Lung (tissue), 12 donors: ENCODE data around the gene TSSC4. TPM values are rescaled to one million over a fixed set of nuclear protein-coding genes. Genes with fewer than 3 reads are reported as not detected.

Source experiments
- ATAC-seq: fragments of 200-7000 bp; cut with Tn5 transposase; one replicate; pipeline ENCODE4 v1.9.1; 2020; ENCODE audit warnings: moderate number of reproducible peaks; ENCODE audit not compliant: insufficient read depth, low FRiP score
- DNase-seq, 3 donors: peaks; one replicate each; pipeline ENCODE4 v3.0.0-alpha.2; 2013 to 2017
- H3K27ac ChIP-seq, 2 donors: one replicate each; pipeline ENCODE4 v1.5.1; 2013; ENCODE audit warnings: mild to moderate bottlenecking in 2 of 2, moderate library complexity in 2 of 2, control low read depth in 1 of 2, inconsistent platforms in 1 of 2, low read depth in 1 of 2, low read length in 1 of 2
- H3K27me3 ChIP-seq, 3 donors: one replicate each; pipeline ENCODE4 v1.5.1; 2013; ENCODE audit warnings: low read length in 2 of 3; ENCODE audit not compliant: control insufficient read depth in 3 of 3, insufficient read depth in 3 of 3
- H3K36me3 ChIP-seq, 4 donors: one replicate each; pipeline ENCODE4 v1.5.1; 2013; ENCODE audit warnings: low read length in 4 of 4, mild to moderate bottlenecking in 1 of 4, moderate library complexity in 1 of 4; ENCODE audit not compliant: control insufficient read depth in 4 of 4, insufficient read depth in 4 of 4
- H3K4me1 ChIP-seq, 5 donors: one replicate each; pipeline ENCODE4 v1.5.1; 2013; ENCODE audit warnings: low read length in 5 of 5, mild to moderate bottlenecking in 2 of 5, moderate library complexity in 1 of 5; ENCODE audit not compliant: control insufficient read depth in 5 of 5, insufficient read depth in 5 of 5
- H3K4me3 ChIP-seq: one replicate; pipeline ENCODE4 v1.5.1; 2013; ENCODE audit warnings: mild to moderate bottlenecking, control low read depth, moderate library complexity
- H3K9ac ChIP-seq, 2 donors: one replicate each; pipeline ENCODE4 v1.5.1; 2013; ENCODE audit warnings: low read length in 2 of 2, control low read depth in 1 of 2; ENCODE audit not compliant: insufficient read depth in 1 of 2
- H3K9me3 ChIP-seq, 4 donors: one replicate each; pipeline ENCODE4 v1.5.1; 2013; ENCODE audit warnings: low read length in 3 of 4, mild to moderate bottlenecking in 1 of 4, moderate library complexity in 1 of 4; ENCODE audit not compliant: control insufficient read depth in 4 of 4, insufficient read depth in 3 of 4
- CTCF ChIP-seq: IDR thresholded peaks from 2 replicates; pipeline ENCODE4 v1.5.1; 2012; ENCODE audit warnings: mild to moderate bottlenecking; ENCODE audit errors: control extremely low read depth, extremely low read depth
- WGBS, 2 donors: extraction: QIAGEN DNeasy Blood & Tissue Kit; methylation state at CpG; one replicate each; pipeline ENCODE4 v1.1.7; 2013; 5-methylcytosine and 5-hydroxymethylcytosine counted together
- polyA plus RNA-seq, 2 donors: library from polyadenylated mRNA; stranded (reverse); fragments of 200-250 nt; gene quantifications; one replicate each; pipeline ENCODE4 v1.2.1, GENCODE V29; 2013
- total RNA-seq, 2 donors: library from RNA; depleted of rRNA in 1 of 2; stranded (reverse); fragments of >200 nt in 1 of 2; gene quantifications; one replicate each; pipeline ENCODE4 v1.2.1, GENCODE V29; 2014 to 2021
- donor health status: control.
- donor health status: control.
- donor health status: Bipolar disorder and iron deficiency.
- donor health status: healthy.
- donor health status: DM: yes; HTN: yes; CAD: no.

TSSC4 gene
- total and polyA plus RNA-seq, 4 donors, result 25.1 to 56.5 (median 49.8) TPM

- DNase-seq, result no peak
Measured at GRCh38 chr11:2381494-2382128, 18.9 kb upstream of the TSSC4 start.

GRCh38 chr11:2382129-2382517 lies 18.4 kb upstream of the TSSC4 start:
- Histone ChIP-seq H3K27ac (peak overlapping the region; percentile 86 to 87), H3K4me3 (no peak overlapping the region), H3K27me3 (no peaks in the 10 kb centered on the region), H3K9ac (peak overlapping the region in 1 of 2 donors; percentile 23), H3K36me3 (peaks cover 0 to 11% (median 9%) of the 10 kb centered on the region in 4 donors), H3K9me3 (no peaks in the 10 kb centered on the region), H3K4me1 (peaks cover 21 to 67% (median 47%) of the 10 kb centered on the region in 5 donors)
- no peak for DNase-seq
- WGBS, 2 donors, result 48 to 62% methylated on average over 11 of the region's 11 CpGs
- ATAC-seq, result no peak
- no peak for TF ChIP-seq CTCF

More at GRCh38 chr11:2381494-2382128, 18.9 kb upstream of the TSSC4 start:
- ATAC-seq, result no peak
- peaks cover 0 to 11% (median 9%) of the 10 kb centered on the region in 4 donors for H3K36me3 ChIP-seq
- TF ChIP-seq CTCF, result no peak
- H3K4me3 ChIP-seq, result no peak overlapping the region
- H3K27ac ChIP-seq, result peak overlapping the region; percentile 86 to 87
- 77 to 86% methylated on average over 11 of the region's 11 CpGs for WGBS, 2 donors
- peaks cover 20 to 66% (median 42%) of the 10 kb centered on the region in 5 donors for H3K4me1 ChIP-seq
- H3K27me3 ChIP-seq, result no peaks in the 10 kb centered on the region
- H3K9me3 ChIP-seq, result no peaks in the 10 kb centered on the region
- no peak overlapping the region for H3K9ac ChIP-seq

- Histone ChIP-seq H3K36me3 (peaks cover 0 to 11% (median 9%) of the 10 kb centered on the region in 4 donors), H3K9ac (no peak overlapping the region), H3K4me1 (peaks cover 21 to 67% (median 51%) of the 10 kb centered on the region in 5 donors), H3K9me3 (no peaks in the 10 kb centered on the region), H3K4me3 (no peak overlapping the region), H3K27me3 (no peaks in the 10 kb centered on the region), H3K27ac (peak overlapping the region; percentile 86 to 87)
- whole genome bisulfite sequencing, 2 donors, result 38 to 48% methylated on average over 25 to 26 of the region's 26 CpGs
- DNase-seq (peak; percentile 60 to 77 (median 61)), ATAC-seq (no peak)
- TF ChIP-seq CTCF, result no peak
Measured at GRCh38 chr11:2382936-2383851, 17.4 kb upstream of the TSSC4 start.
